ENCODE data around the gene ITGAL.

Gene ITGAL

GRCh38 chr16:30445408-30446202 lies 26.9 kb upstream of the ITGAL start, which contains the start of gene SEPHS2:
SEPHS2 (minus strand) TSS chr16:30445874; CDS start chr16:30445727, 147 bp downstream.
- Histone ChIP-seq H3K27me3 (ENCODE audit: low read depth, low read length) (no peaks in the 10 kb centered on the region), H2AFZ (ENCODE audit: low read depth, low read length) (peak within 1 kb of the TSS; percentile 88), H3K4me2 (ENCODE audit: low read length) (peak within 1 kb of the TSS; percentile 89), H3K4me1 (ENCODE audit: low read length) (peaks cover 18% of the 10 kb centered on the region), H3K9me3 (ENCODE audit: insufficient read depth, low read length) (no peaks in the 10 kb centered on the region), H4K20me1 (ENCODE audit: insufficient read depth, low read length) (no peaks in the 10 kb centered on the region), H3K4me3 (ENCODE audit: low read length) (peak within 1 kb of the TSS; percentile 89), H3K27ac (ENCODE audit: low read length) (peak within 1 kb of the TSS; percentile 68), H3K79me2 (ENCODE audit: low read length) (peaks cover 18% of the 10 kb centered on the region), H3K36me3 (replicated peaks; ENCODE audit: low read depth, low read length) (peaks cover 22% of the 10 kb centered on the region), H3K9ac (ENCODE audit: low read length) (peak within 1 kb of the TSS; percentile 83)
- peak; percentile 46 for TF ChIP-seq CTCF (IDR thresholded peaks at IDR 0.05; ENCODE audit: low read depth, low read length)
- TF ChIP-seq EZH2phosphoT487 (IDR thresholded peaks at IDR 0.05; ENCODE audit: low read depth): no peak

GRCh38 chr16:30446203-30446595 lies 26.3 kb upstream of the ITGAL start:
- H3K79me2 ChIP-seq (ENCODE audit: low read length): peaks cover 18% of the 10 kb centered on the region
- H3K27ac ChIP-seq (ENCODE audit: low read length): peak overlapping the region; percentile 20; the same call in 1 of the 2 replicates
- no peaks in the 10 kb centered on the region for H3K9me3 ChIP-seq (ENCODE audit: insufficient read depth, low read length)
- peak overlapping the region; percentile 89 for H3K4me2 ChIP-seq (ENCODE audit: low read length)
- TF ChIP-seq CTCF (IDR thresholded peaks at IDR 0.05; ENCODE audit: low read depth, low read length) (no peak), EZH2phosphoT487 (IDR thresholded peaks at IDR 0.05; ENCODE audit: low read depth) (no peak)
- H3K27me3 ChIP-seq (ENCODE audit: low read depth, low read length): no peaks in the 10 kb centered on the region
- H4K20me1 ChIP-seq (ENCODE audit: insufficient read depth, low read length): no peaks in the 10 kb centered on the region
- H3K36me3 ChIP-seq (replicated peaks; ENCODE audit: low read depth, low read length): peaks cover 22% of the 10 kb centered on the region
- H3K4me3 ChIP-seq (ENCODE audit: low read length): peak overlapping the region; percentile 89
- H3K9ac ChIP-seq (ENCODE audit: low read length): peak overlapping the region; percentile 37; the same call in 1 of the 2 replicates
- H2AFZ ChIP-seq (ENCODE audit: low read depth, low read length): peak overlapping the region; percentile 88
- H3K4me1 ChIP-seq (ENCODE audit: low read length): peaks cover 22% of the 10 kb centered on the region

GRCh38 chr16:30447512-30448226 lies 24.9 kb upstream of the ITGAL start:
- H3K9ac ChIP-seq (ENCODE audit: low read length): no peak overlapping the region

More at GRCh38 chr16:30447512-30448226, 24.9 kb upstream of the ITGAL start:
- Histone ChIP-seq H3K27me3 (ENCODE audit: low read depth, low read length) (no peaks in the 10 kb centered on the region), H3K27ac (ENCODE audit: low read length) (no peak overlapping the region), H3K4me3 (ENCODE audit: low read length) (no peak overlapping the region), H3K9me3 (ENCODE audit: insufficient read depth, low read length) (no peaks in the 10 kb centered on the region), H3K4me1 (ENCODE audit: low read length) (peaks cover 32% of the 10 kb centered on the region), H4K20me1 (ENCODE audit: insufficient read depth, low read length) (no peaks in the 10 kb centered on the region), H2AFZ (ENCODE audit: low read depth, low read length) (no peak overlapping the region), H3K4me2 (ENCODE audit: low read length) (no peak overlapping the region), H3K79me2 (ENCODE audit: low read length) (peaks cover 18% of the 10 kb centered on the region), H3K36me3 (replicated peaks; ENCODE audit: low read depth, low read length) (peaks cover 22% of the 10 kb centered on the region)
- TF ChIP-seq CTCF (IDR thresholded peaks at IDR 0.05; ENCODE audit: low read depth, low read length): no peak
- TF ChIP-seq EZH2phosphoT487 (IDR thresholded peaks at IDR 0.05; ENCODE audit: low read depth): no peak

Measured in OCI-LY3 (cell line).